SJCRH30 (cell line): Measurements from ENCODE around the gene DBNL. TPM values are rescaled to one million over a fixed set of nuclear protein-coding genes. Genes with fewer than 3 reads are reported as not detected.
"Not testable (repeated sequence)": the region's sequence is repeated elsewhere in the genome, so short reads cannot be mapped to it uniquely, and the experiment has no call there.

ENCODE experiments used
- DNase-seq, 2 experiments: peaks; one replicate each; pipeline ENCODE4 v3.0.0-alpha.2; 2015 to 2020
- H3K27ac ChIP-seq: fragments of 250-450 bp; sonication (Bioruptor Pico); 2 replicates; pipeline ENCODE4 v1.5.1; 2020; ENCODE audit warnings: mild to moderate bottlenecking, moderate library complexity
- H3K27me3 ChIP-seq: fragments of 250-450 bp; sonication (Bioruptor Pico); 2 replicates; pipeline ENCODE4 v1.5.1; 2020; ENCODE audit warnings: mild to moderate bottlenecking, moderate library complexity
- H3K36me3 ChIP-seq: fragments of 250-450 bp; sonication (Bioruptor Pico); 2 replicates; pipeline ENCODE4 v1.5.1; 2020; ENCODE audit warnings: mild to moderate bottlenecking, moderate library complexity
- H3K4me1 ChIP-seq: fragments of 250-450 bp; sonication (Bioruptor Pico); 2 replicates; pipeline ENCODE4 v1.5.1; 2020; ENCODE audit warnings: mild to moderate bottlenecking, moderate library complexity
- H3K4me3 ChIP-seq: fragments of 250-450 bp; sonication (Bioruptor Pico); 2 replicates; pipeline ENCODE4 v1.5.1; 2020; ENCODE audit warnings: mild to moderate bottlenecking, moderate library complexity
- H3K9me3 ChIP-seq: fragments of 250-450 bp; sonication (Bioruptor Pico); replicated peaks from 2 replicates; pipeline ENCODE4 v1.5.1; 2020; ENCODE audit warnings: mild to moderate bottlenecking, moderate library complexity
- total RNA-seq: library from RNA; depleted of rRNA; stranded (reverse); fragments of >200 nt; shearing (Covaris generic); gene quantifications from 2 replicates; pipeline ENCODE4 v1.2.3, GENCODE V29; 2014

Gene DBNL
- total RNA-seq, 1 experiment from 2014 or later: 54.4 TPM

DNA sequence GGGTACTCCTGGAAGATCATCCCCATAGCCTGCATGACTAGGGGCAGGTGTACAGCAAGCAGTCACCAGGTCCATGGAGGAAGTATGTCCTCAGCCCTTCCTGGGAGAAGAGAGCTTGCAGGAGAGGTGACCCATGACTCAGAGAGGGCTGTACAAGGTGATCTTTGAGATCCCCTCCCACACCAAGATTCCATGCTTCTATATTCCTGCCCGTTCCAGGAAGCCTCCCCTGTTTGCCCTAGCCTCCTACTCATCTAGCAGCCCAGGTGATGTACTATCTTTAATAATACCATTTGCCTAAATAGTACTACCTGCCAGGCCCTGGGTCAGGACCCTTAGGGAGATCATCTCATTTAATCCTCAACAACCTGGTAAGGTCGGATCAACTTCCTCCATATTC is 6.6 kb upstream of the DBNL start:
- not testable (repeated sequence) for H3K4me1 ChIP-seq, H3K27ac ChIP-seq, H3K9me3 ChIP-seq, H3K4me3 ChIP-seq, DNase-seq, H3K27me3 ChIP-seq, H3K36me3 ChIP-seq

DNA sequence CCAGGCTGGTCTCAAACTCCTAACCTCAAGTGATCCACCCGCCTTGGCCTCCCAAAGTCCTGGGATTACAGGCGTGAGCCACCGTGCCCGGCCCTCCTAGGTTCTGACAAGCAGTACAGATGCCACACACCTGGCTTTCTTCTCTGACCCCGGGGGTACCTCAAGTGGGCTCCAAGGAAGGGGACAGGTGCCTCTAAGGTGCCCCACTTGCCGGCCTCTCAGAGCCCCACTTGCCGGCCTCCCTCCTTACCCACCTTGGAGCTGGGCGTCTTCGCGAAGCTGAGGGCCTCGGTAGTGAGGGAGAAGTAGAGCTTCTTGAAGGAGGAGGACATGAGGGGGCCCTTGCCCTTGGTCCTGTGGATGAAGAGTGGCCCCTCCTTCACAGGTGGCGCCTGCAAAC is 5.9 kb upstream of the DBNL start:
- not testable (repeated sequence) for H3K36me3 ChIP-seq, H3K4me3 ChIP-seq, H3K4me1 ChIP-seq, H3K27me3 ChIP-seq, H3K27ac ChIP-seq, H3K9me3 ChIP-seq, DNase-seq

DNA sequence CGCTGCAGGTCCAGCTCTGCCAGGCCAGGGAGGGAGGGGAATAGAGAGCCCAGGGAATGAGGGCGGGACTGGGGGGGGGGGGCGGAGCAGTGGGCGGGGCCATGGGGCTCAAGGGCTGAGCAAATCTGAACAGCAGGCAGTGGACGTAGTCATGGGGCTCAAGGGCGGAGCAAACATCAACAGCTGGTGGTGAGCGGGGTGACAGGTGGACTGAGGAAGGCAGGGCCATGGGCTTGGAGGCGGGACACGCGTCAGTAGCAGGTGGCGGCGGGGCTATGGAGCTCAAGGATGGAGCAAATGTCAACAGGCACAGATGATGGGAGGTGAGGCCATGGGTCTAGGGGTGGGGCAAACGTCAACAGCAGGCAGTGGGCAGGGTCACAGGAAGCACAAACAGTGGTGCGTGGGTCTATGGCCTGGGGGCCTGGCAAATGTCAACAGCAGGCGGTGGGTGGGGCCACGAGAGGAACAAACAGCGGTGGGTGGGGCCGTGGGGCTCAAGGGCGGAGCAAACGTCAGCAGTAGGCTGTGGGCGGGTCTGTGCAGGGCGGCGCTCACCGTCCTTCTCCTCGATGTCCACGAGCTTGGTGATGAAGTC is 5.4 kb upstream of the DBNL start:
- H3K4me3 ChIP-seq: 0 out of 2 replicates have a peak overlapping the region, but pooled peaks have one; percentile 21
- not testable (repeated sequence) for H3K4me1 ChIP-seq, H3K36me3 ChIP-seq, H3K27ac ChIP-seq, H3K9me3 ChIP-seq, H3K27me3 ChIP-seq
- peak; percentile 90 to 91 for DNase-seq

DNA sequence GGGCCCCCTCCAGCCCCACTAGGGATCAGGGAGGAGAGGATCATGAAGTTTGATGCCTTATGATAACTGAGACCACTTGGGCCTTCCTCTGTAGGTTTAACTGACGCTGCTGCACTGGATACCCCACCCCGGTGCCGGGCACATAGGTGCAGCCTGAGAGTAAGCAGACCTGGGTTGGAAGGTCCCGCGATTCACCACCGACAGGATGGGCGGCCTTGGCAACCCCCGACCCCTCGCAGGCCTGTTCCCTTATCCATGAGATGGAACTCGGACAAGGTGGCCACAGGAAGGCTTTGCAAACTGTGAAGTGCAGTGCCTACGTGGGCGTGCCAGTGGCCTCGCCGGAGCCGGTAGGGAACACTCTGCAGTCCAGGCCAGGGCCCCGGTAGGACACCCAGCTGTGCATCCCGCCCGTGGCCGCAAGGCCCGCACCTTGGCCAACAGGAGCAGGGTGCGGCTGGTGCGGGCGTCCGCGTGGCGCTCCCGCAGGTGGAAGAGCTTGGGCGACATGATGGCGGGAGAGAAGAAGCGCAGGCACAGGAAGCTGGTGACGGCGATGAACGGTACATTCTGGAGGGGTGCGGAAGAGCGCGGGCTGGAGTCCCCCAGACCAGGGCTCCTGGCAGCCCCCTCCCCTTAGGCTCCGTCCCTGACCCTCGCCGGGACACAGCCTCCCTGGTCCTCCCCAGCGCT is 4.6 kb upstream of the DBNL start:
- H3K36me3 ChIP-seq, H3K27ac ChIP-seq, H3K9me3 ChIP-seq, H3K27me3 ChIP-seq, DNase-seq, H3K4me1 ChIP-seq, H3K4me3 ChIP-seq: not testable (repeated sequence)

DNA sequence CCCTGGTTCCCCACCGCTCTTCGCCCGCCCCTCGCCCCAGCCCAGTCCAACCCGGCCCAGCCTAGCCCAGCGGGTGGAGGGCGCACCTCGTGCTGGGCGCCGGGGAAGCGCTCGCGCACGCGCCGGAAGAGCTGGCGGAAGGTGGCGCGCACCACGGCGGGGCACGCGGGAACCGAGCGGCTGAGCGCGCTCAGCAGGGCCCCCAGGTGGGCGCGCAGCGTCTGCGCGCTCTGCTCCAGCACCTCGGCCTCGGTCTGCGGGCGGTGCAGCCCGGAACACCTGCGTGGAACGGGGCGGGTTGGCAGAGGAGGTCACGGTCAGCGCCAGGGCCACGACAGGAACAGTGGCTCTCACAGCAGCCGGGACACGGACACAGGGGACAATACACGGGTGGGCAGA is 4.0 kb upstream of the DBNL start:
- not testable (repeated sequence) for H3K27me3 ChIP-seq, H3K4me3 ChIP-seq, H3K36me3 ChIP-seq, H3K4me1 ChIP-seq, H3K9me3 ChIP-seq, H3K27ac ChIP-seq, DNase-seq

DNA sequence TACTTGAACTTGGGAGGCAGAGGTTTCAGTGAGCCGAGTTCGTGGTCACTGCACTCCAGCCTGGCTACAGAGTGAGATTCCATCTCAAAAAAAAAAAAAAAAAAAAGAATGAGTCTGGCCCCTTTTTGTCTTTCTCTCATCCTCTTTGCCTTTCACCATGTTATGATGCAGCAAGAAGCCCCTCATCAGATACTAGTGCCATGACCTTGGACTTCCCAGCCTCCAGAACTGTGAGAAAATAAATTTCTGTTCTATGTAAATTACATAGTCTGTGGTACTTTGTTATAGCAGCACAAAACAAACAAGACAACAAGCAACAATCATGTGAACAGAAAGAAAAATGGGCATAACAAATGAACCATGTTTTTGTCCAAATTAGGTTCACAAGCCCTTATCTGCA is 2.3 kb upstream of the DBNL start:
- Histone ChIP-seq H3K4me1 (peaks cover 4% of the 10 kb centered on the region; the same call in 1 of the 2 replicates), H3K36me3 (no peaks in the 10 kb centered on the region), H3K4me3 (no peak overlapping the region), H3K27ac (no peak overlapping the region), H3K27me3 (no peaks in the 10 kb centered on the region), H3K9me3 (no peaks in the 10 kb centered on the region)
- no peak for DNase-seq

DNA sequence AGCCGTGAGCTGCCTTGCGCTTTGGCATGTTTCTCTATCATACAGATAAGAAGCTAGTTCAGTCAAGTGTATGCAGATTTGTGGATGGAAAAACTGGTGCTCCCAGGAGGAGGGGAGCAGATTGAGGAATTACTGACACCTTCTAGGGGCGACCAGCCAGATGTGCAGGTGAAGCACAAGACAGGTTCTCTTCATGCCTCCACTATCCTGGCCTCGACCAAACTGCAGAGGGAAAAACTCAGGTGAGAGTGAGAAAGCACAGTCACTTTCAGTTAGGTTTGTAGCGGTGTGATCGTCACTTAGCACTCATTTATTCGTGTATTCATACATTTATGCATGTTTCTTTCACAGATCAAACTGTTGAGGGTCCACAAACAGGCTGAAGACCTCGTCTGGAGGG is 600 bp upstream of the DBNL start:
- Histone ChIP-seq H3K4me3 (peak overlapping the region; percentile 91), H3K27me3 (no peaks in the 10 kb centered on the region), H3K27ac (peak overlapping the region; percentile 41), H3K4me1 (peaks cover 4% of the 10 kb centered on the region; the same call in 1 of the 2 replicates), H3K9me3 (no peaks in the 10 kb centered on the region), H3K36me3 (no peaks in the 10 kb centered on the region)
- DNase-seq: no peak

DNA sequence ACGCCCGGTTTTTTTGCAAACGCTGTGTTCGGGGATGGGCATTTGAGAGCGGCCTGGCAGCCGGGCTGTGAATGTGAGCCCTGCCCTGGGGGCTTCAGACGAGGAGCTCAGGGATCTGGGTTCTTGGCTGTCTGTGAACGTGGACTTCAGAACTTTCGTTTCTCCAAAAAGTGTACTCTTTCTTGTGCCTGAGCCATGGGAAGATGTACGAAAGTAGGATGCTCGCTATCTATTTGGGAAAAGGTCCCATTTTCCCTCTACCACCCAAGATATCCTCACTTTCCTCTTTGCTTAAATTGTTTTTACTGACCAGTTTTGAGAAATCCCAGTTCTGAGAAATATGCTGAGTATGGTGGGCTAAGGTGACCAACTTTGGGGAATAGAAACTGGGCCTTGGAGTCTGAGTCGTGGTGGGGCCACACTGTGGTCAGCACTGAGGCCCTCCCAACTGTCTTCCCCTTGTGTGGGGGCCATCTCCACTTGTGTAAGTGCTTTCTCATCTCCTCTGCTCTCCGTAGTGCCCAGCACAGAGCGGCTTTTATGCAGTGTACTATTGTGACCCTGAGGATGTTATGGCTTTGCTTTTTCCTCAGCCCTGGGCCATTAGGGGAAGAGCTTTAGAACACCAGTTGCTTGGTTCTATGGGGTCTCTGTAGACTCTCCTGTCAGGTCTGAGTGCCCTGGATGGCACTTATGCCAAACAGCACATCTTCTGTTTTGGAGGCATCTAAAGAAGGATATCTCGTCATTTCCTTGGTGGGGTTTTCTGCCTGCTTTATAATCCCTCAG is 918 bp downstream of the DBNL start:
- Histone ChIP-seq H3K27ac (peak overlapping the region; percentile 41), H3K36me3 (no peaks in the 10 kb centered on the region)
- no peak for DNase-seq

DNA sequence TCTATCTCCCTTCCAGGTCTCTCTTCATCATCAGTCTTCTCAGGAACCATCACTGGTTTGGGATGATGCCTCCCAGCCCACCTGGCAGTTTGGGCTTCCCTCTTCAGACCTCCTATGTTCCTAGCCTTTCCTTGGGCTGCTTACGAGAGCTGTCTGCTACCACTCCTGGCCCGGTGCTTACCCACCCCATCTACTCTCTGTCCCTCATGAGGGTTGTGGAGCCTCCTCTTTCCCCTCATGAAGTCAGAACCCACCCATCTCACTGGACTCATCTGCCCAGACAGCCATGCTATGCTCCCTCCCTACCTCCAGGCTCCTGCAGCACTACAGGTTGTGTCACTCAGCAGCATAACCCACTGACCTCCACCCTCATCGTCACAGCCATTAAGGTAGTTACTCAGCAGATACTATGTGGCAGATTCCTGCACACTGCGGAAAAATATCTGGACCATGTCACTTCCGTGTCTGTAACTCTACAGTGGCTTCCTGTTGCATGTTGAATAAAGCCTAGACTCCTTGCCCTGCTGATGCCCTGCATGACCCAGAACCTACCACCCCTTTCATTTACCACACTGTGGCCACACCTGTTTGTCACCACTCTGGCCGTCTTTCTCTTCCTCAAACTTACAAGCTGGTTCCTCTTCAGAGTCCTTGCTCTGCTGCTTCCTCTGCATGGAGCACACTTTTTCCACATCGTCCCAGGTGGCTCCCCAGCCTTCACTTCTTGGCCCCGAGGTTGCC is 2.0 kb downstream of the DBNL start:
- no peak overlapping the region for H3K27ac ChIP-seq
- no peaks in the 10 kb centered on the region; the same call in 1 of the 2 replicates for H3K36me3 ChIP-seq
- H3K4me3 ChIP-seq: no peak overlapping the region
- no peaks in the 10 kb centered on the region for H3K27me3 ChIP-seq
- no peak for DNase-seq
- peaks cover 4% of the 10 kb centered on the region; the same call in 1 of the 2 replicates for H3K4me1 ChIP-seq
- H3K9me3 ChIP-seq: no peaks in the 10 kb centered on the region

More for the DNA sequence above, 918 bp downstream of the DBNL start:
- H3K4me1 ChIP-seq: peaks cover 4% of the 10 kb centered on the region; the same call in 1 of the 2 replicates
- peak overlapping the region; percentile 91 for H3K4me3 ChIP-seq
- no peaks in the 10 kb centered on the region for H3K9me3 ChIP-seq
- H3K27me3 ChIP-seq: no peaks in the 10 kb centered on the region

DNA sequence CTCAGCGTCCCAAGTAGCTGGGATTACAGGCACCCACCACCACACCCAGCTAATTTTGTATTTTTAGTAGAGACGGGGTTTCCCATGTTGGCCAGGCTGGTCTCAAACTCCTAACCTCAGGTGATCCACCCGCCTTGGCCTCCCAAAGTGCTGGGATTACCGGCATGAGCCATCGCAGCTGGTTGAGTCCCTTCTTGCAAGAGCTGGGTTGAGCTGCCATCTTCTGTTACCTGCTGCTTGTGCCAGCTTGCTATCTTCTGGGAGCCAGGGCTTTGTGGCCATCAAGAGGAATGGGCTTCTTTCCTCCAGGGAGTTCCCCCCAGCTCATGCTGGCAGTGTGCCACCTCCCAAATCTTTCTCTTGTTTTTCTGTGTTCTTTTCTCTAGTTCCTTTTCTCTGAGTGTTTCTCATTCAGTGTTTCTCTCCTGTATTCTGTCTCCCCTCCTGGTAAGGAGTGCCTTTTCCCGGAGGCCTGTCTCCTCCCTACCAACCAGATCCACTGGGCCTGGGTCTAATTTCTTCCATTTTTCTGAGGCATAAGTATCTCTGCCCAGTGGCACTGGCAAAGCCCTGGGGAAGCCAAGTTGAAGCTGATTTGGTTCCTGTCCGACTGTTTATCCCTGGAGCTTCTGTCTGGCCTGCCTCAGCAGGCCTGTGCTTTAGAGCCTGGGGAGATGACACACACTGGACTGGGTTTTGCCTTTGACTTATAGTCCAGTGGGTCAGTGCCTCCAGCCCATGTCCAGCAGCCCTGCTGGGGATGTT is 3.7 kb downstream of the DBNL start:
- Histone ChIP-seq H3K36me3 (peaks cover 5% of the 10 kb centered on the region), H3K4me3 (no peak overlapping the region), H3K9me3 (no peaks in the 10 kb centered on the region), H3K27me3 (no peaks in the 10 kb centered on the region), H3K27ac (no peak overlapping the region), H3K4me1 (peaks cover 4% of the 10 kb centered on the region; the same call in 1 of the 2 replicates)
- DNase-seq: no peak

DNA sequence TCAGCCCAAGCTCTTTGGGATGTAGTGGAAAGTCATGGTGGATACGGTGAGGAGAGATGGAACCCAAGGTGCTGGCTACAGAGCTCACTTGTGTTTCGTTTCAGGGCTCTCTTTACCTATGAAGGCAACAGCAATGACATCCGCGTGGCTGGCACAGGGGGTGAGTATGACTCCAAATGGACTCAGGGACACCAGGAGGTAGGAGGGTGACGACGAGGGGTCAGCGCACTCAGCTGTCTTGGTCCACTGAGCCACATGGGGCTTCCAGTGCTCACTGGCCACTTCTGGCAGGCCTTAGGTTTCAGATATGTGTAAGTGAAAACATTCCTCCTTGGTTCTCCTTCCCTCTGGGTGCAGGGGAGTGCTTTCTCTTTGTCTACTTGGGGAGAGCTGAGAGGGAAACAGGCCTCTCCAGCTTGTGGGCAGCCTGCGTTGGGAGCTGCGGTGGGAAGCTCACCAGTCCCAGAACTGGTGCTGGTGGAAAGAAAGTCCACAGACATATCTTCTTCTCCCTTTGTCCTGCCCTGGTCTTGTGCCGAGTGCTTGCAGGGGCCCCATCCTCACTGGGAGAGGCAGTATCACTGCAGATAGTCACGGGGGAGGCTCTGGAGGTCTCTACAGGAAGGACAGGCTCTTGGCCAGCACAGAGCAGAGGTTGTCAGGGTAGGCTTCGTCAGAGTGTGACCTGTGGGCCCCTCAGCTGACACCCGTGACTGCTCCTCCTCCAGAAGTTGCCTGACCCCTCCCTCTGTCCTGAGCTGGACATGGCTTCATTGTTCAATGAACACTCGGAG is 5.8 kb downstream of the DBNL start:
- peaks cover 13% of the 10 kb centered on the region for H3K36me3 ChIP-seq
- no peak overlapping the region for H3K4me3 ChIP-seq
- no peaks in the 10 kb centered on the region for H3K9me3 ChIP-seq
- H3K27ac ChIP-seq: no peak overlapping the region
- no peaks in the 10 kb centered on the region for H3K27me3 ChIP-seq
- DNase-seq: no peak
- H3K4me1 ChIP-seq: no peaks in the 10 kb centered on the region

DNA sequence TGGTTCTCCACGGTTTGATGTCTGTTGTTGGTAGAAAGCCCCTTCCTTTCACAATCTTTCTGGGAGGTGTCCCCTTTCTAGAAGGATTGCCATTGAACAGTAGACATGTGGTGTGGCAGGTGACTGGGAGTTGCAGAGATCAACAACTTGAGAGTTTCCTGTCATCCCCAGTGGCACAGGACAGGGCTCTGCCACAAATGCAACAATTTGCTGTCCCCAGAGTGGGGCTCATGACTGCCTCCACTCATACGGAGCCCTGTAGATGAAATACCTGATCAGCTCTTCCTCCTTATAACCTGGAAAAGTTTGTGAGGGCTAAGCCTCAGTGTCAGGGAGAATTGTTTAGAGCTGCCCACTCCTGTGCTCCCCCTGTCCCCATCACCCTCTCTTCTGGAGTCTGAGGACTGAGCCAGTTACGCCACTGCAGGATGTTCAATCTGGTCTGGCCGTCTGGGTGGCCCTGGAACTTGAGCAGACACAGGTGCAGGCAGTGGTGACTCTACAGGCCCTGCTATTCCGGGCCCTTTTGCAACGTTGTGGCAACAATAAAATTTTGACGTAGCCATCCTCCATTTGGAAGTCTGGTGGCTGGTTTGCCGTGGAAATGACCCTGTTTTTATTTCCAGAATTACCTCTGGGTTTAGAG is 6.5 kb downstream of the DBNL start:
- H3K4me3 ChIP-seq: no peak overlapping the region
- H3K27ac ChIP-seq: no peak overlapping the region
- no peaks in the 10 kb centered on the region for H3K27me3 ChIP-seq
- H3K9me3 ChIP-seq: no peaks in the 10 kb centered on the region
- H3K4me1 ChIP-seq: no peaks in the 10 kb centered on the region
- H3K36me3 ChIP-seq: peaks cover 17% of the 10 kb centered on the region
- DNase-seq: no peak

DNA sequence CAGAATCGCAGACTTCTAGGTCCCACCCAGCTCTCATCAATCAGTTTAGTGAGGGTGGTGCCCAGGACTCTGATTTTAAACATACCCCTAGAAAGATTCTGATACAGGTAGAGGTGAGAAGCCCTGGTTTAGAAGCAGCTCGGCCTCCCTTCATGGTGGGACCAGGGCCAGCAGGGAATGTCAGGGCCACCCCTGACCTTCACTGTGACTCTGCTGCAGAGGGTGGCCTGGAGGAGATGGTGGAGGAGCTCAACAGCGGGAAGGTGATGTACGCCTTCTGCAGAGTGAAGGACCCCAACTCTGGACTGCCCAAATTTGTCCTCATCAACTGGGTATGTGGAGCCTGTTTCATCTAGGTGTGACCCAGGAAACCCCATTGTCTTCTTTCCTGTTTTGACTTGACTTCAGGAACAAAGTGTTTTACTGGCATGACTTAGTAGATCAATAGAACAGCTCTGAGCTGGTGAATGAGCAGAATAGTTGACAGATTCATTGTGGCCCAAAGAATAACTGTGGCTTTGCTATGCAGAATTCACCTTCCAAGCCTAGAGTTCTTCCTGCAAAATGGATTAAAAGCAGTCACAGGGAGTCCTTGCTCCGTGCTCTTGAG is 7.2 kb downstream of the DBNL start:
- Histone ChIP-seq H3K4me1 (no peaks in the 10 kb centered on the region), H3K27ac (no peak overlapping the region), H3K9me3 (no peaks in the 10 kb centered on the region), H3K27me3 (no peaks in the 10 kb centered on the region), H3K36me3 (peaks cover 19% of the 10 kb centered on the region), H3K4me3 (no peak overlapping the region)
- no peak for DNase-seq
